Stimulated activated CD4-positive, alpha-beta T cell treated with anti-CD3 and anti-CD28 coated beads, Interleukin-1b, Interleukin-23, amount 100 ng/mL, for 24 hours (primary cell): Measurements from ENCODE around the gene ZNF132.
"Not testable (repeated sequence)": the region's sequence is repeated elsewhere in the genome, so short reads cannot be mapped to it uniquely, and the experiment has no call there.

Experiments
- DNase-seq, 4 experiments: peaks; one replicate each; pipeline ENCODE4 v3.0.0-alpha.2; 2020; ENCODE audit warnings: low read depth in 4 of 4, low spot score in 1 of 4

The ZNF132 gene

GRCh38 chr19:58439576-58440554, at the start of gene ZNF132:
ZNF132 (minus strand) TSS chr19:58440153; CDS start chr19:58439821, 332 bp downstream.
- DNase-seq, result peak; percentile 76 to 88 (median 84)

- not testable (repeated sequence) for DNase-seq
These were observed 44.4 kb upstream of the ZNF132 start for GRCh38 chr19:58484349-58484748.

GRCh38 chr19:58483776-58484175, 43.8 kb upstream of the ZNF132 start:
- DNase-seq, result no peak

- no peak for DNase-seq
These were observed 42.4 kb upstream of the ZNF132 start for GRCh38 chr19:58482372-58482771.

GRCh38 chr19:58480831-58481230, 40.9 kb upstream of the ZNF132 start:
- no peak for DNase-seq

- DNase-seq, result no peak
These were observed 40.5 kb upstream of the ZNF132 start for GRCh38 chr19:58480481-58480830.

GRCh38 chr19:58479736-58480480, 40.0 kb upstream of the ZNF132 start:
- no peak for DNase-seq

GRCh38 chr19:58479303-58479702, 39.4 kb upstream of the ZNF132 start:
- DNase-seq, result no peak

- DNase-seq, result no peak
These were observed 37.9 kb upstream of the ZNF132 start for GRCh38 chr19:58477871-58478270.

- DNase-seq, result no peak
These were observed 37.2 kb upstream of the ZNF132 start for GRCh38 chr19:58477130-58477529.

- DNase-seq, result no peak
These were observed 36.6 kb upstream of the ZNF132 start for GRCh38 chr19:58476498-58477015.

- DNase-seq, result peak; percentile 79 to 90 (median 88)
These were observed 36.0 kb upstream of the ZNF132 start, which contains the start of gene ZNF446 for GRCh38 chr19:58475714-58476497. ZNF446 (plus strand) TSS chr19:58476352; CDS start chr19:58477219, 867 bp downstream.

GRCh38 chr19:58474997-58475713, 35.2 kb upstream of the ZNF132 start:
- DNase-seq, result no peak

- DNase-seq, result no peak
These were observed 34.5 kb upstream of the ZNF132 start for GRCh38 chr19:58474291-58474996.

- DNase-seq, result no peak
These were observed 33.8 kb upstream of the ZNF132 start for GRCh38 chr19:58473775-58474174.

- no peak for DNase-seq
These were observed 31.8 kb upstream of the ZNF132 start for GRCh38 chr19:58471736-58472135.

- not testable (repeated sequence) for DNase-seq
These were observed 31.0 kb upstream of the ZNF132 start for GRCh38 chr19:58470837-58471543.

- DNase-seq, result no peak
These were observed 29.5 kb upstream of the ZNF132 start for GRCh38 chr19:58469241-58470013.
